ENCODE results near the gene MYL12A. TPM values are rescaled to one million over a fixed set of nuclear protein-coding genes. Genes with fewer than 3 reads are reported as not detected.

The MYL12A gene
- total and polyA plus RNA-seq, 2 experiments from 2014 or later = 206 to 502 TPM

- ATAC-seq = no peak
- Histone ChIP-seq H3K4me3 (no peak overlapping the region), H3K9me2 (ENCODE audit: insufficient read depth) (no peaks in the 10 kb centered on the region; the same call in 1 of the 2 replicates), H3K36me3 (ENCODE audit: insufficient read depth) (no peaks in the 10 kb centered on the region), H3K27me3 (ENCODE audit: insufficient read depth) (no peaks in the 10 kb centered on the region), H3K79me2 (replicated peaks; ENCODE audit: insufficient read depth) (no peaks in the 10 kb centered on the region), H3F3A (replicated peaks; ENCODE audit: low read depth) (no peaks in the 10 kb centered on the region), H2AFZ (no peak overlapping the region), H3K4me1 (ENCODE audit: insufficient read depth) (peaks cover under 1% of the 10 kb centered on the region; the same call in 1 of the 2 replicates), H3K27ac (ENCODE audit: low read depth) (no peak overlapping the region), H3K4me2 (no peak overlapping the region), H4K20me1 (replicated peaks; ENCODE audit: insufficient read depth) (no peaks in the 10 kb centered on the region)
- no peaks in the 10 kb centered on the region for H3K36me3 Mint-ChIP-seq (ENCODE audit: low read depth)
- H3K4me3 Mint-ChIP-seq = no peak overlapping the region
- DNase-seq (ENCODE audit: low spot score) = no peak
- no peaks in the 10 kb centered on the region for H3K9me3 Mint-ChIP-seq
- peaks cover 2% of the 10 kb centered on the region for H3K27me3 Mint-ChIP-seq (ENCODE audit: insufficient read depth, low read depth, poor library complexity)
- no peak overlapping the region for H3K27ac Mint-ChIP-seq
- no peak for TF ChIP-seq EZH2phosphoT487 (IDR thresholded peaks at IDR 0.05; ENCODE audit: unreplicated experiment)
- no peak for TF ChIP-seq ZNF331 (CRISPR knock-in tag; IDR thresholded peaks at IDR 0.05; ENCODE audit: low read depth)
- no peak for TF ChIP-seq JUNB (IDR thresholded peaks at IDR 0.05; ENCODE audit: unreplicated experiment)
- no peak for TF ChIP-seq POLR2AphosphoS5 (IDR thresholded peaks at IDR 0.05; ENCODE audit: low read depth)
- TF ChIP-seq CTCF (conservative IDR thresholded peaks at IDR 0.05; ENCODE audit: low read depth in 2 of 2) = no peak
- TF ChIP-seq NANOG (IDR thresholded peaks at IDR 0.05; ENCODE audit: borderline replicate concordance) = no peak
- no peak for TF ChIP-seq CREB1 (CRISPR knock-in tag; IDR thresholded peaks at IDR 0.05; ENCODE audit: low read depth)
- TF ChIP-seq STAT1 (IDR thresholded peaks at IDR 0.05; ENCODE audit: unreplicated experiment) = no peak
- TF ChIP-seq ZNF462 (CRISPR knock-in tag; IDR thresholded peaks at IDR 0.05) = no peak
- TF ChIP-seq ETS1 (IDR thresholded peaks at IDR 0.05) = no peak
- TF ChIP-seq EZH2 (IDR thresholded peaks at IDR 0.05; ENCODE audit: low read depth, unreplicated experiment) = no peak
- no peak for TF ChIP-seq REST (IDR thresholded peaks at IDR 0.05; ENCODE audit: unreplicated experiment)
- TF ChIP-seq ZNF114 (CRISPR knock-in tag; IDR thresholded peaks at IDR 0.05) = no peak
- peaks cover under 1% of the 10 kb centered on the region; the same call in 2 of the 3 replicates for H3K4me1 Mint-ChIP-seq
Observed at GRCh38 chr18:3225588-3225987, 22.0 kb upstream of the MYL12A start.
